DMS53 treated with DMSO at 0.1 percent for 48 hours (cell line): ENCODE measurements around the gene BPIFA1.

Source experiments
- DNase-seq: peaks from one replicate; lab custom pipeline; 2025; ENCODE audit not compliant: unreplicated experiment; lab: John Stamatoyannopoulos, UW

BPIFA1 gene

DNA sequence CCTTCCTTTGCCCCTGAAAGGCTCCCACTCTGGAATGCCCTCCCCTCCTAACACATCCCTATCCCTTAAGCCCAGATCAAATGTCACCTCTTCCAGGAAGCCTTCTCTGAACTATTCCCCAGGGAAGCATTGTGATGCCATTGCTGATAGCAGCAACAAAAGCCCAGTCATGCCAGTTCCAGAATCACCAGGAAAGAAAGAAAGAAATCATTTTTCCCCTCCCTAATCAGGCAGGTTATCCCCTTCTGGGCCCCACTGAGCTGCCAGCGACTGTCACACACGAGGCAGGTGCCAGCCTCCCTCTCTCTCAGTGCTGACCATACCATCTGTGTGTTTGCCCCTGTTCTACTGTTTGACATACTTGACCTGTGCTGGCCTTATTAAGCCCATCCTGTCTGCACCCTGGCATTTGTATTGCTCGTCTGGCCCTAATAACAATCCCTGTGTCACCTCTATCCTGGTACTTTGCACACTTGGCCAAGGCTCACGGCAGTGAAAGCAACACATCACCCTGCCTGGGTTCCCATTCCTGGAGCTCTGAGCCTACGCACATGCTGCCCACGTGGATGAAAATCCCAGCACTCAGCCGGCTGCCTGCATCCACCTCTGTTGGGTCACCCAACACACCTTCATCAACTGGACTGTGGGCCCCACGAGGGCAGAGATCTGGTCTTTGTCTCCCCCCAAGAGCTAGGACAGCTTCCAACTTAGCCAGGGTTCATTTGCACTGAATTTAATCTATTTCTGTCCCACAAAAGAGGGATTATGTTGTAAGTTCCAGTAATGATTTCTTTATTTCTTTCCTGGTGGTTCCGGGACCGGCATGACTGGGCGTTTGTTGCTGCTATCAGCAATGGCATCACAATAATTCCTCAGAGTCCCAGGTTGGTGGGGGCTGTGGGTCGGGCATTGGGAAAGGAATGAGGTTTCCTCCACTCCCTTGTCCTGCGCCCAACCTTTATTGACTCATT lies 42.0 kb downstream of the BPIFA1 start:
- no peak for DNase-seq

DNA sequence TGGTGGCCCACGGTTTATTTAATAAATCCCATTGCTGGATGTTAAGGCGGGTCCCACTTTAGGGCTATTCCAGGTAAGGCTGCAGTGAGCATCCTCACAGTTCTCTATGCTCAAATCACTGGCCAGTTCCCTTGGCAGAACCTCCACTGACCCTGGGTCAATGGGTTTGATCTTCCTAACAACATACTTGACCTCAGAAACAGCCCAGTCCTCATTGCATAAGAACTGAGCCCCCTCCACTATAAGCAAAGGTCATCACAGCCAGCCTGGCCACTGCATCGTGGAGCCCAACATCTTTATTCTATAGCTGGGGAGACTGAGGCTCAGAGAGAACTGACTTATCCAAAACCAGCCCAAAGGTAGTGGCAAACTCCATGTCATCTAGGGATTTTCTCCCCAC lies 42.9 kb downstream of the BPIFA1 start:
- no peak for DNase-seq

DNA sequence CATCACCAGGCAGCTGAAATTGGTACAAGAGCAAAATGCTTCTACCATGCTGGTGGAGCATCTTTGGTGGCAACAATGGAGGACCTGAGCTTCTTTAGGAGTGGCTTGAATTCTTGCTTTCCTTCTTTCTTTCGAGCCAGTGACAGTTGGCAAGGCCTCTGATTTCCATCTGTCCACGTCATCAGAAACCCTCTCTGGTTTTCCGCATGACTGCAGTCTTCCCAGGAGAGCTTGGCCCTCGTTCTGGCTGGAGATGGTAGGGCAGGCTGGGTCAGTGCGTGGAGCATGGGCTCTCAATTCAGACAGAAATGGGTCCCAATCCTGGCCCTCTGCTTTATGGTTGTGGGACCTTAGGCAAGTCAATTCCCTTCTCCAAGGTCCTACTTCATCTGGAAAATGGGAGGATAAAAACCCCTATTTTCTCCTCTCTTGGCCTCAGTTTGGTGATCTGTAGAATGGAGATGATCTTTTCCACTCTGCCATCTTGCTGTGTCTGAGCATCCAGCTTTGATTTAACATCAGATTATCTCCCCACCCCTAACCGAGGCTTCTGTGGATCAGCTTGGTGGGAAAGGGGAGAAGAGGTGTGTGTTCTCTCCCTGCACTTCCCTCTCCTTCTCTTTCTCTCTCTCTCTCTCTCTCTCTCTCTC lies 43.6 kb downstream of the BPIFA1 start:
- DNase-seq: no peak

DNA sequence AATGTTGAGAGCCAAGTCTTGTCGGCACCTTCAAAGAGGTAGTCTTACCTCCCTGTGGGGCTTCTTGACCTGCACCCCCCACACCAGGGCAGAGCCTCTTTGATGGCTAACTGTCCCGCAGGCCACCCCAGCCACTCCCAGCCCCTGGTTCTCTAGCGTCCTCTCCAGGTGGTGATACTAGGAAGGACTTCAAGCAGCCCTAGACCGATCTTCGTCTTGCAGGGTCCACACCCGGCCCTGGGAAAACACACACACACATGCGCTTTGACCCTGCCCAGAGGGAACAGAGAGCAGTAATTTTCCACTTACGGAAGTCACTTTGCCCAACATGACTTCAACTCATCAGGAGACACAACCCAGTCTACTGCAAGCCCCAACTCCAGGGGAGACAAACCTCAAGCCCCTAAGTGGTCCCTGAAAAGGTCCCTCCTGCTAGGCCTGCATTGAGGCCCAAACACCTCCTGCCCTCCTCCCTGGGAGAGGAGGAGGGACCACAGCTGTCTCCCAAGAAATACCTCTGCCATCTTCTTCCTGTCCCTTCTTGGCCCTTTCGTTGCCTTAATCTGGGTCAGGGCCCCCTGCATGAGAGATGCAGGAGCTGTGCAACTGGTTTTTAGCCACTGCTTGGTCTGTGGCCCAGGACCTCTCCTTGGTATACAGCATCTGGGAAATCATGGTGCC lies 44.3 kb downstream of the BPIFA1 start:
- DNase-seq: no peak

DNA sequence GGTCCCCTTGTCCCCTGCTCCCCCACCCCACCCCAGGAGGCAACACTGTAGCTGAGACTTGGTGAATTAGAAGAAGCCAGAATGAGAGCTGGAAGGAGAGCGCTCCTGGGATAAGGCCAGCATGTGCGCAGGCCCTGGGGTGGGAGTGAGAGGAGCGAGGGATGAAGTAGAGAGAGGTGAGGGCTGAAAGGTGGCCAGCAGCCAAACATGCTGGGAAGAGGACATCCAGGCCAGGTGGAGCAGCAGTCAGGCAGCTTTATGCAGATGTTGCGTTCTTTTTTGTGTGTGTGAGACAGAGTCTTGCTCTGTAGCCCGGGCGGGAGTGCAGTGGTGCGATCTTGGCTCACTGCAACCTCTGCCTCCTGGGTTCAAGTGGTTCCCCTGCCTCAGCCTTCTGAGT lies 45.0 kb downstream of the BPIFA1 start:
- no peak for DNase-seq

DNA sequence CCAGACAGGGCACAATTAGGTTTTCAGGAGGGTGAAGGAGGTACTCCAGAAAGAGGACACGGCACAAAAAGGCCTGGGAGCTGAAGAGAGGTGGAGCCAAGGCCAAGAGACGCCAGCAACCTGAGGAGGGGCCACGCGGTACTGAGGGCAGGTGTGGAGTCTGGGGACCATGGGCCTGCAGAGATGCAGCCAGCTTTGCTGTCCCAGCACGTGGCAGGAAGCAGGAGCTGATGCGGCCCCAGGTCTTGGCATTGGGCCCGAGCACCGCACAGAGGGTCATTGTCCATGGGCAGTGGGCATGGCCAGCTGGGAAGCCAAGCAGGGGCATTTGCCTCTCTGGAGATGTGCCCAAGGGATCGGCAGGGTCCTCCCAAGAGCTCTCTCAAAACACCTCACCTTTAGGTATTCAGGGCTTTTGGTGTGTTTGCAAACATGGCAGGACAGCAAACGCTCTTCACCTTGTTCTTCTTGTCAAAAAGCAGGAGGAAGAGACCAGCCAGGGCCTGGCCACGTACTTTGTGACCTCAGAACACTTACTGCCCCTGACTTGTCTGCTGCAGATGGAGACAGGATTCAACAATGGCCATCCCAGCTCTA lies 45.9 kb downstream of the BPIFA1 start:
- DNase-seq: no peak

DNA sequence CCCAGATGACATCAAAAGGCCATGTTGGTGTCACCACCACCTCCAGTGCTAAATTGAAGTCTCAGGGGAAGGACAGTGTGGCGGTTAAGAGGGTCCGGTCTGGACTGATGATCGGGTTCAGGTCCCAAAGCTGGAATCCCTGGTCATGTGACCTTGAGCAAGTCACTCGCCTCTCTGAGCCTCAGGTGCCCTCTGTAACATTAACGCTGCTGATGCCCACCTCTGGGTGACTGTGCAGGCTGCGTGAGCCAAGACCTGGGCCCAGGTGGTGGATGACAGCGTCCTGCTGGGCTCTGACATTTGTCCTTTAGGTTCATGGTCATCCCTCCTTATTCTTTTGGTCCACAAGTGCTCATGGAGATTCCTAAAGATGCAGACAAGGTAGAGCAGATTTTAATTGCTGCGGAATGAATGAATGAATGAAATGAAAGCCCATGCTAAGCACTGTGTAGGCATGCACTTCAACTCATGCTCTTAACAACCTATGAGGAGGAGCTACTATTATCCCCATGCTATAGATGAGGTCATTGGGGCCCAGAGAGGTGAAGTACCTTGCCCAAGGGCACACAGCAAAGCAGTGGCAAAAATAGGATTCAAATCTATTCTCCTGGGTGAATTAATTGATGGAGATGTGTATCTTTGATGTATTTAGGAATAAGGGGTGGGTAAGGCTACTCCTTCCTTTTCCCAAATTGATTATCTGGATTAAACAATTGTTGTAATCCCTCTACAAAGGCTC lies 46.6 kb downstream of the BPIFA1 start:
- no peak for DNase-seq

DNA sequence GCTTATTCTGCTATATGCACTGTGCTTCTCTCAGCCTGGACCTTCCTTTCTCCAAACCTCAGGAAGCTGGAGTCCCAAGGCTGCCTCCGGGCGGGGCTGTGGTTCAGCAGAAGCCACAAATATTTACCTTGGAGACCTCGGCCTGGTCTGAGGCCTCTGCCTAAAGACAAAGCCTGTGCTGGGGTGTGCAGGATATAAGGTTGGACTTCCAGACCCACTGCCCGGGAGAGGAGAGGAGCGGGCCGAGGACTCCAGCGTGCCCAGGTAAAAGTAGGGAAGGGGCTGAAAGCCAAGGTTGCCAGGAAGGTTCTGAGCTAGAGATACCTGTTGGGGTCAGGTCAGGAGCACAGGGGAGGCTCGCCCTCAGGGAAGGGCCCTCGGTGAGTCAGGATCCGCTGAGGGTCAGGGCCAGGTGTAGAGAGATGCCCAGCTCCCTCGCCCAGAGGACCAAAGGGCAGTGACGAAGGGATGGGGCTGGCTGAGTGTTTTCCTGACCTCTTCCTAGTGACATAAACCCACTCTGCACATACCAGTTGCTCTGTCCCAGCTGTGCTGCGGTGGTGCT lies 47.3 kb downstream of the BPIFA1 start, which contains the start of gene BPIFB1:
TSS of gene BPIFB1 (plus strand) at position 224 of the 565 bp plus-strand sequence. CDS start 2,860 bp downstream, outside the sequence.
- no peak for DNase-seq

DNA sequence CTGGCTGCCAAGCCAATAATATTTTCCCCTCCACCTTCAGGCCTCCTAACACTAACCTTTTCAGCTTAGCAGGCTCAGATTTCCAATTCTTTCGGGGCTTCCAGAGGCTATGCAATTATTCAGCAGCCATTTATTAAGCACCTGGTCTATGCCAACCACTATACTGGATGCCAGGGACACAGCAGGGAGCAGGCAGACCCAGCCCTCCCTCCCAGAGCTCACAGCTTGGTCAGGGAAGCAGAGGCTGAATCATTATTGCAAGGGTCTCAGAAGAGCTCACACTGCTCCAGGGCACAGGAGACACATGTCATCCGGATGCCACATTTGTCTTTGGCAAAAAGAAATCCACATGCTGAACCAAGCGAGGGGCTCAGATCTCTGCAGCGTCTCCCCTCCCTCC lies 48.5 kb downstream of the BPIFA1 start:
- no peak for DNase-seq

DNA sequence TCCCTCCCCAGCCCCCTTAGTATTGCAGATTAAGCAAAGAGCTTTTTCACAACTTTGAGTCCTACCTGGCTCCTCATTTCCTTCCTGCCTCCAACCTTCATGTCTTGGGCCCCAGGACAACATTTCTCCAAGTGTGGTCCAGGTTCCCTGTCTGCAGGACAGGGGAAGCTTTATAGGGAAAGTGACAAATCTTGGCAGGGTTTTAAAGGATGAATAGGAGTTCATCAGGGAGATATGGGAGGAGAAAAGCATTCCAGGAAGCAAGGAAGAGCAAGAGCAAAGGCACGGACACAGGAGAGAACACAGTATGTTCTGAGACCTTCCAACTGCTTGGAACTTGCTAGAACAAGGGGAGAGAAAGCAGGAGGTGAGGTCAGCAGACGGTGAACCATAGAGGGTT lies 49.1 kb downstream of the BPIFA1 start:
- DNase-seq: no peak

DNA sequence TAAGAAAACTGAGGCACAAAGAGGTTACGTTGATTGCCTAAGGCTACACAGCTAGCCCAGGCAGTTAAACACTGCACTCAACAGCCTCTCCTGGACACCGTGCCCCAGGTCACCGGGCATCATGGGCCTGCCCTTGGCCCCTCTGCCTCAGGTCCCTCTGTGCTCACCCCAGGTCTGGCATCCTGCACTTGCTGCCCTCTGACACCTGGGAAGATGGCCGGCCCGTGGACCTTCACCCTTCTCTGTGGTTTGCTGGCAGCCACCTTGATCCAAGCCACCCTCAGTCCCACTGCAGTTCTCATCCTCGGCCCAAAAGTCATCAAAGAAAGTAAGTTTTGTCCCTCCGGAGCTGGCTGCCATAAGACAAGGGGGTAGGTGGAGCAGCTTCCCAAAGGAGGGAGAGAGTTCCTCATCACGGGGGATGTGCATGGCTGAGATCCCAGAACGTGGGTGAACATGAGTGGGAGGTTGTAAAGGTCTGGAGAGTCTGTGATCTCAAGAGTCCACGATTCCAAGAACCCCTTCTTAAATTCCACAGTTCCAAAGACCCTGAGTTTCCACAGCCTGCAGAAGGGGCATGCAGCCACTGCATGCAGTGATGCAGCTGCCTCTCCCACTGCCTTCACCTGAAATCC lies 50.2 kb downstream of the BPIFA1 start:
- DNase-seq: no peak

DNA sequence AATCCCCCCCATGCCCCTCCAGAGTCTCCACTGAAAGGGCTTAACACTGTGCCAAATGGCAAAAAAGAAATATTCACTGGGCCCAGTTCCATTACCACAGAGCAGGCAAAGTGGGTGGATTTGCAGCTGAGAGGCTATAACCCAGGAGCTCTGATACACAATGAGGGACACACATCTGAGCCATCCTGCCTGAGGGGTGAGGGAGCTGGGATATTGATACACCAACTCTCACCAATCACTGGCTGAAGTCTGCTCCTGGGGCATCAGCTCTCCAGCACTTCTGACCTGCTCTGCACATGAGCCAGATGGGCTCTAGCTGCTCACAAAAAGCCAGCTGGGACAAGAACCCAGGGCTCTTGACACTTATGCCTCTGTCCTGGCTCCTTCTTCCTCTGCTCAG lies 52.1 kb downstream of the BPIFA1 start:
- no peak for DNase-seq

DNA sequence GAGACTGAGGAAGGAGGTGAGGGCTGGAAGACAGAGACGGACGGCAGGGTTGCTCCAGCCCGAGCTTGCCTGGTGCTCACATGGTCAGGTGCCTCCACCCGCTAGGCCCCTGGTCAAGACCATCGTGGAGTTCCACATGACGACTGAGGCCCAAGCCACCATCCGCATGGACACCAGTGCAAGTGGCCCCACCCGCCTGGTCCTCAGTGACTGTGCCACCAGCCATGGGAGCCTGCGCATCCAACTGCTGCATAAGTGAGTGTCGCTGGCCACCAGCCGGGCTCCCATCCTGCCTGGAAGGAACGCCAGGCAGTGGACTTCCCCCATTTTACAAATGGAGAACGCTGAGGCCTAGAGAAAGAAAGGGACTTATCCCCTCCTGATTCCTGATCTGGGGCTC lies 55.1 kb downstream of the BPIFA1 start:
- no peak for DNase-seq

DNA sequence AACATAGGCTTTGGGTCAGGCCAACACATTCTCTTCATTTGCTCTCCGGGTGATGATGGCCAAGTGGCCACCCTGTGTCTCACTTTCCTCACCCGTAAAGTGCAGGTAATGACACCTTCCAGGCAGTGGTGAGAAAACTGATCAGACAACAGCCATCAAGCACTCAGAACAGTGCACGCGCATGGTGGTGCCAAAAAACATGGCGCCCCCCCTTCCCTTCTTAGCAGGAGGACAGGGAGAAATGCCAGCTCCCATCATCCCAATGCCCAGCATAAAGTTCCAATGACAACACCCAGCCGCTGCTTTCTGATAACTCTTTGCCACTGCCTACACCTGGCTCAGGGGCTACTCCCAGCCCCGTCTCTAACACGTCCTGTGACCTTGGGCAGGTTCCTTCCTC lies 55.6 kb downstream of the BPIFA1 start:
- no peak for DNase-seq

DNA sequence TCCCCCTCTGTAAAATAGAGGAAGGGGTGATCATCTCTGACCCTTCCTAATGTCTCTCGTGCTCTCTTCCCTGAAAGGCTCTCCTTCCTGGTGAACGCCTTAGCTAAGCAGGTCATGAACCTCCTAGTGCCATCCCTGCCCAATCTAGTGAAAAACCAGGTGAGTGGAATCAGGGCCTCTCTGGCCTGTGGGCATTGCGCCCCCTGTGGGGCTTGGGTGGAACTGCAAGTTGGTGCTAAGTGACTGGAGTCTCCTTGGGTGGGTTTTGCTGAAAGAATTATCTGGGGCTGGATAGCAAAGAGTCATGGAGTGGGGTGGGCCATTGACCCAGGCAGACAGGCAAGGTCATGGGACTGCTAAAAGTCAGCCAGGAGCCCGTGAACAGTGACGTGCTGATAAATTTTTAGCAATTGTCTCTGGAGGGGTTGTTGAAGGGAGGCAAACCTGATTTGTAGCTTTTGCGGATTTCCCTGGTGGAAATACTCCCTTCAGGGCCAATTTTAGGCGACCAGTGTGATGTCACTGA lies 56.1 kb downstream of the BPIFA1 start:
- peak; percentile 38 for DNase-seq
